ENCODE measurements around the gene NUDCD2.

GRCh38 chr5:163439092-163439425, 20.8 kb downstream of the NUDCD2 start:
- no peak for TF ChIP-seq CTCF (IDR thresholded peaks at IDR 0.05; ENCODE audit: insufficient read depth, low read depth, low read length)
- no peak for TF ChIP-seq EZH2 (IDR thresholded peaks at IDR 0.05; ENCODE audit: insufficient read depth, low read length)
